Measurements from ENCODE around the gene GYG2.

GRCh38 chrX:2854918-2855317 lies 26.2 kb downstream of the GYG2 start:
- TF ChIP-seq CTCF (conservative IDR thresholded peaks at IDR 0.05; ENCODE audit: low read depth in 2 of 2) (no peak), POLR2AphosphoS5 (IDR thresholded peaks at IDR 0.05; ENCODE audit: low read depth) (no peak), EZH2phosphoT487 (IDR thresholded peaks at IDR 0.05; ENCODE audit: unreplicated experiment) (no peak), EZH2 (IDR thresholded peaks at IDR 0.05; ENCODE audit: low read depth, unreplicated experiment) (no peak), ETS1 (IDR thresholded peaks at IDR 0.05) (no peak), REST (IDR thresholded peaks at IDR 0.05; ENCODE audit: unreplicated experiment) (no peak)
